Measurements from ENCODE around the gene RFX3. TPM values are rescaled to one million over a fixed set of nuclear protein-coding genes. Genes with fewer than 3 reads are reported as not detected.

Gene RFX3
- total and polyA plus RNA-seq, 2 experiments from 2014 or later = 5.8 to 7.9 TPM

DNA sequence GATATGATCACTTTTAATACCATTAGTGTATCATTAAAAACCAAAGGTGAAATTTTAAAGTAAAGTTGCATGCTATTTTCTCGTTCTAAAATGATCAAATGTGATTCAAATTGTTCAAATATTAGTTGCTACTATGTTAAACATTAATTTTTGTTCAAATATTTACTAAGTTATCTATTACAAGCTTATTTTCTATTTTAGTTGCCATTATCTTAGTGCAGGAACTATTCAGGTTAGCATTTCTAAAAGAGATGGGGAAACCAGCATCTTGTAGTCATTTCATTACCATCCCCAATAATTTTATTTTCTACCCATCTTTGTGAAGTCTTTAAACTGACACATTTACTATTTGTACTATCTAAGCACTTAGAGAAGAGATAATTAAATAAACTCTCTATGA lies 166.0 kb downstream of the RFX3 start:
- Histone ChIP-seq H3K79me2 (peaks cover 2% of the 10 kb centered on the region), H3K36me3 (replicated peaks; ENCODE audit: insufficient read depth, low read depth) (no peaks in the 10 kb centered on the region), H3K27me3 (no peaks in the 10 kb centered on the region), H2AFZ (no peak overlapping the region), H4K20me1 (ENCODE audit: insufficient read depth, poor library complexity, severe bottlenecking) (no peaks in the 10 kb centered on the region), H3K9me3 (ENCODE audit: low read depth) (no peaks in the 10 kb centered on the region), H3K4me1 (ENCODE audit: insufficient read depth) (no peaks in the 10 kb centered on the region), H3K9me2 (replicated peaks; ENCODE audit: insufficient read depth) (no peaks in the 10 kb centered on the region), H3K27ac (no peak overlapping the region), H3K4me2 (no peak overlapping the region), H3K4me3 (no peak overlapping the region)
- TF ChIP-seq EZH2phosphoT487 (IDR thresholded peaks at IDR 0.05; ENCODE audit: low read depth, severe bottlenecking, unreplicated experiment) = no peak
- no peak for TF ChIP-seq EZH2 (IDR thresholded peaks at IDR 0.05; ENCODE audit: borderline replicate concordance)
- TF ChIP-seq, protein P1, sequence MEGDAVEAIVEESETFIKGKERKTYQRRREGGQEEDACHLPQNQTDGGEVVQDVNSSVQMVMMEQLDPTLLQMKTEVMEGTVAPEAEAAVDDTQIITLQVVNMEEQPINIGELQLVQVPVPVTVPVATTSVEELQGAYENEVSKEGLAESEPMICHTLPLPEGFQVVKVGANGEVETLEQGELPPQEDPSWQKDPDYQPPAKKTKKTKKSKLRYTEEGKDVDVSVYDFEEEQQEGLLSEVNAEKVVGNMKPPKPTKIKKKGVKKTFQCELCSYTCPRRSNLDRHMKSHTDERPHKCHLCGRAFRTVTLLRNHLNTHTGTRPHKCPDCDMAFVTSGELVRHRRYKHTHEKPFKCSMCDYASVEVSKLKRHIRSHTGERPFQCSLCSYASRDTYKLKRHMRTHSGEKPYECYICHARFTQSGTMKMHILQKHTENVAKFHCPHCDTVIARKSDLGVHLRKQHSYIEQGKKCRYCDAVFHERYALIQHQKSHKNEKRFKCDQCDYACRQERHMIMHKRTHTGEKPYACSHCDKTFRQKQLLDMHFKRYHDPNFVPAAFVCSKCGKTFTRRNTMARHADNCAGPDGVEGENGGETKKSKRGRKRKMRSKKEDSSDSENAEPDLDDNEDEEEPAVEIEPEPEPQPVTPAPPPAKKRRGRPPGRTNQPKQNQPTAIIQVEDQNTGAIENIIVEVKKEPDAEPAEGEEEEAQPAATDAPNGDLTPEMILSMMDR (IDR thresholded peaks at IDR 0.05; ENCODE audit: poor library complexity) = no peak
- no peak for DNase-seq (ENCODE audit: low spot score)
- WGBS (ENCODE audit: low lambda C conversion rate, missing lambda C conversion rate) = 86% methylated on average over 1 of the region's 1 CpG

DNA sequence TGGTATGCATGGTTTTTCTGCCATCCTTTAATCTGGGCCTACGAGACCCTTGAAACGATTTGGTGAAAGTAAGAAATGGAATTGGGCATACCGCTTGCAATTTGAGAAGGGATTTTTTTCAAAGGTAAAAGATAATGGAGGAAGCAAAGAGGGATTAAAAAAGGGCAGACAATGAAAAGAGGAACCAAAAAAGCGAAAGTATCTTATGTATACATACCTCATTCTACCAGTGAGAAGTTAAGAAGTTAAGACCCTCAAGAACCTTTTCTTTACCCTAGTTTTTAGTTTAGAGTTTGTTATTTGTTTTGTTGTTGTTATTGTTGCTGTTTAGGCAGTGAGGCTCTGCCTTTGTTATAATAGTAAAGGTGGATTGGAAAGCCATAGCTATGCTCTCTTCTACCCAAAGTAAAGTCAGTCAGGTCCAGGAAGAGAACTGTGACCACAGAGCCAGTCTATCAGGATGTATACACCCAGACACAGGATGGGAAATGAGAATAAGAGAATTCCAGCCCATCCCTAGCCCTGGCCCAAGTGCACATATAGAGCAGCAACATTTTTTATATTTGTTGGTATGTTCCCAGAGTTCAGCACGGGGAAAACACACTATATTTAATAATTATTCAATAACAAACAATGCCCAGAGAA lies 166.6 kb downstream of the RFX3 start:
- Histone ChIP-seq H3K9me2 (replicated peaks; ENCODE audit: insufficient read depth) (no peaks in the 10 kb centered on the region), H3K27ac (no peak overlapping the region)
- no peak for TF ChIP-seq EZH2 (IDR thresholded peaks at IDR 0.05; ENCODE audit: borderline replicate concordance)
- TF ChIP-seq, protein P1 (IDR thresholded peaks at IDR 0.05; ENCODE audit: poor library complexity) = no peak

DNA sequence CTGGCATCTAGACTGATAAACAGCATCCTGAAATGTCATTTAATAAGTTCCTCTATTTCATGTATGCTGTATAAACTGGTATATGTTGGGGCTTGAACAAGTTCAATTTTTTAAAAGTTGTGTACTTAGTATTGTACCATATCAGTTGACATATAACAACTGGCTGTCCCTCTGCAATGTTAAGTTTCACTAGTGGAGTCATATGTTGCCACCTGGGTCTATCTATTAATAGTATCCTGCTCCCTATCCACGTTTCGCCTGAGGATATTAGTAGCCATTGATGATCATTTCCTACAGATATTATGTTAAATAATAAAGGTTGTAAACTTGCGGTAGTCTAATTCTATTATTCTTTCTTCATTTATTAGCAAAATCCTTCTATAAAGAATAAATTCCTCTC lies 177.6 kb downstream of the RFX3 start:
- WGBS (ENCODE audit: low lambda C conversion rate, missing lambda C conversion rate) = 90% methylated on average over 3 of the region's 3 CpGs
- Histone ChIP-seq H3K4me2 (no peak overlapping the region), H3K27ac (no peak overlapping the region), H2AFZ (no peak overlapping the region), H3K4me3 (no peak overlapping the region), H3K9me2 (replicated peaks; ENCODE audit: insufficient read depth) (no peaks in the 10 kb centered on the region), H3K4me1 (ENCODE audit: insufficient read depth) (no peaks in the 10 kb centered on the region), H3K36me3 (replicated peaks; ENCODE audit: insufficient read depth, low read depth) (no peaks in the 10 kb centered on the region), H4K20me1 (ENCODE audit: insufficient read depth, poor library complexity, severe bottlenecking) (no peaks in the 10 kb centered on the region), H3K79me2 (no peaks in the 10 kb centered on the region), H3K9me3 (ENCODE audit: low read depth) (no peaks in the 10 kb centered on the region), H3K27me3 (no peaks in the 10 kb centered on the region)
- DNase-seq (ENCODE audit: low spot score) = no peak
- no peak for TF ChIP-seq EZH2 (IDR thresholded peaks at IDR 0.05; ENCODE audit: borderline replicate concordance)
- TF ChIP-seq, protein P1 (IDR thresholded peaks at IDR 0.05; ENCODE audit: poor library complexity) = no peak
- no peak for TF ChIP-seq EZH2phosphoT487 (IDR thresholded peaks at IDR 0.05; ENCODE audit: low read depth, severe bottlenecking, unreplicated experiment)

More for the DNA sequence above, 166.6 kb downstream of the RFX3 start:
- H3K9me3 ChIP-seq (ENCODE audit: low read depth) = no peaks in the 10 kb centered on the region
- H3K36me3 ChIP-seq (replicated peaks; ENCODE audit: insufficient read depth, low read depth) = no peaks in the 10 kb centered on the region
- DNase-seq (ENCODE audit: low spot score) = no peak
- no peaks in the 10 kb centered on the region for H4K20me1 ChIP-seq (ENCODE audit: insufficient read depth, poor library complexity, severe bottlenecking)
- peaks cover 2% of the 10 kb centered on the region for H3K79me2 ChIP-seq
- WGBS (ENCODE audit: low lambda C conversion rate, missing lambda C conversion rate) = 96% methylated on average over 5 of the region's 5 CpGs
- no peak overlapping the region for H3K4me3 ChIP-seq
- no peak overlapping the region for H2AFZ ChIP-seq
- H3K4me2 ChIP-seq = no peak overlapping the region
- no peaks in the 10 kb centered on the region for H3K4me1 ChIP-seq (ENCODE audit: insufficient read depth)
- H3K27me3 ChIP-seq = no peaks in the 10 kb centered on the region
